Left ventricle myocardium inferior (tissue), 1 donor: ENCODE results near the gene CLDN15. TPM values are rescaled to one million over a fixed set of nuclear protein-coding genes. Genes with fewer than 3 reads are reported as not detected.

Source experiments
- DNase-seq: peaks from one replicate; pipeline ENCODE4 v3.0.0-alpha.2; 2020
- H3K27ac ChIP-seq: fragments of 200-600 bp; replicated peaks from 2 replicates; pipeline ENCODE4 v1.8.0; 2021
- H3K27me3 ChIP-seq: fragments of 200-600 bp; 2 replicates; pipeline ENCODE4 v1.8.0; 2021; ENCODE audit warnings: low read depth
- H3K36me3 ChIP-seq: fragments of 200-600 bp; 2 replicates; pipeline ENCODE4 v1.8.0; 2021
- H3K4me1 ChIP-seq: fragments of 200-600 bp; 2 replicates; pipeline ENCODE4 v1.8.0; 2021
- H3K4me3 ChIP-seq: fragments of 200-600 bp; 2 replicates; pipeline ENCODE4 v1.8.0; 2021; ENCODE audit warnings: mild to moderate bottlenecking, moderate library complexity
- H3K9me3 ChIP-seq: fragments of 200-600 bp; replicated peaks from 2 replicates; pipeline ENCODE4 v1.8.0; 2021
- intact Hi-C: fragments of 100-400 bp; cut with micrococcal nuclease; formaldehyde crosslinking; loops from one replicate; pipeline ENCODE4 v1.11.0; 2022
- total RNA-seq: library from RNA; stranded (reverse); fragmentation: NEBNext Ultra II Directional; extraction: Animal tissue kit (Norgen Biotek cat#: 25700); gene quantifications from one replicate; pipeline ENCODE4 v1.2.1, GENCODE V29; 2021
- TF ChIP-seq, protein P1 (sequence below): fragments of 200-600 bp; IDR thresholded peaks from 2 replicates; pipeline ENCODE4 v1.8.0; 2021; ENCODE audit warnings: antibody characterized with exemption, mild to moderate bottlenecking, borderline replicate concordance
- donor health status: DM: no; HTN: yes; CAD: no; lungs with severe emphysema.

Gene CLDN15
- total RNA-seq, 1 donor from 2014 or later: 2.2 TPM

DNA sequence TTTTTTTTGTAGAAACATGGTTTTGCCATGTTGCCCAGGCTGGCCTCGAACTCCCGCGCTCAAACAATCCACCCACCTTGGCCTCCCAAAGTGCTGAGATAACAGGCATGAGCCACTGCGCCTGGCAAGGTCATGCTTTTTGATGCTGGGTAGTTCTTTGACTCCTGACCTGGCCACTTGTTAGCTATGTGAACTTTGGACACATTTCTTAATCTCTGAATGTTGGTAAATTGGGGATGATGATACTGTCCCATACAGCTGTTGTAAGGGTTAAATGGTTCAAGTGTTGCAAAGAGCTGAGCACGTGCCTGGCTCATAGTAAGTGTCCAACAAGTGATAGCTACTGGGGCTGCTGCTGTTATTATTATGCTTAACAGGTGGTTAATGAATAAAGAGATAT is 17.3 kb downstream of the CLDN15 start:
- Histone ChIP-seq H3K36me3 (peaks cover 35% of the 10 kb centered on the region), H3K4me1 (peaks cover 53% of the 10 kb centered on the region), H3K27me3 (no peaks in the 10 kb centered on the region), H3K27ac (no peak overlapping the region), H3K9me3 (no peaks in the 10 kb centered on the region), H3K4me3 (no peak overlapping the region)
- intact Hi-C loops: no loop called here
- DNase-seq: no peak
- TF ChIP-seq, protein P1, sequence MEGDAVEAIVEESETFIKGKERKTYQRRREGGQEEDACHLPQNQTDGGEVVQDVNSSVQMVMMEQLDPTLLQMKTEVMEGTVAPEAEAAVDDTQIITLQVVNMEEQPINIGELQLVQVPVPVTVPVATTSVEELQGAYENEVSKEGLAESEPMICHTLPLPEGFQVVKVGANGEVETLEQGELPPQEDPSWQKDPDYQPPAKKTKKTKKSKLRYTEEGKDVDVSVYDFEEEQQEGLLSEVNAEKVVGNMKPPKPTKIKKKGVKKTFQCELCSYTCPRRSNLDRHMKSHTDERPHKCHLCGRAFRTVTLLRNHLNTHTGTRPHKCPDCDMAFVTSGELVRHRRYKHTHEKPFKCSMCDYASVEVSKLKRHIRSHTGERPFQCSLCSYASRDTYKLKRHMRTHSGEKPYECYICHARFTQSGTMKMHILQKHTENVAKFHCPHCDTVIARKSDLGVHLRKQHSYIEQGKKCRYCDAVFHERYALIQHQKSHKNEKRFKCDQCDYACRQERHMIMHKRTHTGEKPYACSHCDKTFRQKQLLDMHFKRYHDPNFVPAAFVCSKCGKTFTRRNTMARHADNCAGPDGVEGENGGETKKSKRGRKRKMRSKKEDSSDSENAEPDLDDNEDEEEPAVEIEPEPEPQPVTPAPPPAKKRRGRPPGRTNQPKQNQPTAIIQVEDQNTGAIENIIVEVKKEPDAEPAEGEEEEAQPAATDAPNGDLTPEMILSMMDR: no peak

DNA sequence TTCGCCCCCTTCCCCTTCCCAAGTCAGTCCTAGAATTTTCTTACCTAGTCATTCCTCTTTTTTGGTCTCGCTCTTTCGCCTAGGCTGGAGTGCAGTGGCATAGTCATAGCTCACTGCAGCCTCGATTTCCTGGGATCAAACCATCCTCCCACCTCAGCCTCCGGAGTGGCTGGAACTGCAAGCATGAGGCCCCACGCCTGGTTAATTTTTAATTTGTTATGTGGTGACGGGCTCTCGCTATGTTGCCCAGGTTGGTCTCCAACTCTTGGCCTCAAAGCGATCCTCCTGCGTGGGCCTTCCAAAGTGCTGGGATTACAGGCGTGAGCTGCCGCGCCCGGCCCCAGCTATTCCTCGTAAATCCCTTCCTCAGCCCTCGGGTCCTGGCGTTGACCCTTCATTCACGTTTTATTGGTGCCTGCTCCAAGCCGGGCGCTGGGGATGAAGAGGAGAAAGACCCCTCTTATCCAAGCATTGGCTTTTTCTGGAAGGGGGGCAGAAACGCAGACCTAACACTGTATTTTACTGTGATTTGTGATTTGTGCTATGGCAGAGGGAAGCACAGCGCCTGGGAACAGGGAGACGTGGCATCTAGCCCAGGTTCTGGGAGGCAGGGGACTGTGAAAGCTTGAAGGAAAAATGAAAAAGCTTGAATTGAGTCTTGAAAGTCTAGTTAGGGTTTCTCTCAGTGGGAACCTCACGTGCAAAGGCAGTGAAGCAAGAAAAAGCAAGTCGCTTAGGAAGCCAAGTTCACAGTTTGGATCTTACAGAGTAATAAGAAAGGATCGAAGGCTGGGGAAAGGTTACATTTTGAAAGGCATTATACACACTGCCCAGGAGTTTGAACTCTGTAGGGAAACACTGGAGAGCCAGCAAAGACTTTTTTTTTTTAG is 19.1 kb downstream of the CLDN15 start:
- no peak for DNase-seq

DNA sequence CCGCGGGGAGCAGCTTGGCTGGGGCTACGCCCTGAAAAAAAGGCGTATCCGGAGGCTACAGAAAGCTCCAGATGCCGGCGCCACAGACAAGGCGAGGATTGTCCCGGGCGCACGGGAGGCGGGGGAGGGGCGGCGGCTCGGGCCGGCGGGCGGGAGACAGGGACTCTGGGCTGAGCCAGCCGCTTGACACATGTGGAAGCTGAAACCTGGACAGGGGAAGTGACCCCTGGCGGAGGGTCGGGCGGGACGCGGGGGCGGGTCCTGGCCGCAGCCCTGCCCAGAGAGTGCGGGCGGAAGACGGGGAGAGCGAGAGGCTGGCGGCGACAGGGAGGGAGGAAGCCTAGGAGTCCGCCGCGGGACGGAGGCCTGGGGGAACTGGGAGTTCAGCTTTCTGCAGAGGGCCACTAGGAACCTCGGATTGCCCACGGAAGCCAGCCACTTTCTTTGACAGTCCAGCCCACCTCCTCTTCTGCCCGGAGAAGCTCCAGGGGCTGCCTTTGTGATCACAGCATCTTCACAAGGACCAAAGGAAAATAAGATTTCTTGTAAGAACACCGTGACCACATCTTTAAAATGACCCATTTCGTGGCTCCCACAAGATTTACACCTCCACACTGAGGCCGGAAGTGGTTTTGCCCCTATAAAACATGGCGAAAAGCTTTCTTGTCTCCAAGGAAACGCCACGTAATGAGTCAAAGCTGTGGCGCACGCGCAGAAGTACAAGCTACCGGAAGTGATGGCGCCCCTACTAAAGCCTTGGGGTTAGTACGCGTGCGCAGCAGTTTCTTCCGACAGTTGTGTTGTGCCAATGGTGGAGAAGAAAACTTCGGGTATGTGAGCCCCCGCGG is 20.0 kb downstream of the CLDN15 start, which contains the start of the genes PLOD3 and ZNHIT1:
Gene PLOD3, minus strand, starts transcription at position 194 of the 848 bp plus-strand sequence. CDS start 307 bp downstream, outside the sequence.
Gene ZNHIT1, plus strand, starts transcription at position 778 of the 848 bp plus-strand sequence. Its CDS starts 31 bp downstream, at position 809.
- intact Hi-C loops: no loop called here
- peak within 1 kb of the TSS; percentile 81 for H3K4me3 ChIP-seq
- peak within 1 kb of the TSS; percentile 93 for H3K27ac ChIP-seq
- peak; percentile 95 for DNase-seq
- TF ChIP-seq, protein P1: peak; percentile 50
- H3K9me3 ChIP-seq: no peaks in the 10 kb centered on the region
- peaks cover 60% of the 10 kb centered on the region for H3K4me1 ChIP-seq
- H3K27me3 ChIP-seq: no peaks in the 10 kb centered on the region
- H3K36me3 ChIP-seq: peaks cover 34% of the 10 kb centered on the region

More for the DNA sequence above, 19.1 kb downstream of the CLDN15 start:
- intact Hi-C loops: no loop called here
- peak overlapping the region; percentile 81 for H3K4me3 ChIP-seq
- peaks cover 34% of the 10 kb centered on the region for H3K36me3 ChIP-seq
- H3K27ac ChIP-seq: peak overlapping the region; percentile 93
- H3K27me3 ChIP-seq: no peaks in the 10 kb centered on the region
- no peaks in the 10 kb centered on the region for H3K9me3 ChIP-seq
- peaks cover 60% of the 10 kb centered on the region for H3K4me1 ChIP-seq
- TF ChIP-seq, protein P1: no peak

DNA sequence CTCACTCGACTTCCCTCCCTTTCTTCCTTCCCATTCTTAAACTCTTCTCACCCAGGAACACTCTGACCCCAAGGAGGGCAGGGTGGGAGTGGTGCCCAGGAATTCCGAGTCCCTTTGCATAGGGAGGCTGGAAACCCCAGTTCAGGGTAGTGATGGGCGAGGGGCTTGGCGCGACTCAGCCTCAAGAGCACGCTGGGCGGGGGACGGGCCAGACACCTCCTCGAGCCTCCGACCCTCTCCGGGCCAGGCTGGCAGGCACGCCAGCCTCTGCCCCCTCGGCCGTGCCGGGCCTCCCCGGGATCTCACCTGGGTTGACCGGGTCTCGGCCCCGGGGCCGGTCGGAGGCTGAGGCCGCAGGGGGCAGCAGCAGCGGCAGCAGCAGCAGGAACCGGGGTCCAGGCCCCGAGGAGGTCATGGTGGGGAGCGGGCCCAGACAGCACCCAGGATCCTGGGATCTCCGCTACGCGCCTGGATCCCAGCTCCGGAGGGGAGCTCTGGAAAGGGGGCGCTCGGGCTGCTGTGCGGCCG is 20.7 kb downstream of the CLDN15 start:
- peaks cover 60% of the 10 kb centered on the region for H3K4me1 ChIP-seq
- H3K9me3 ChIP-seq: no peaks in the 10 kb centered on the region
- H3K27ac ChIP-seq: peak overlapping the region; percentile 93
- intact Hi-C loops: no loop called here
- no peaks in the 10 kb centered on the region for H3K27me3 ChIP-seq
- peak overlapping the region; percentile 81 for H3K4me3 ChIP-seq
- H3K36me3 ChIP-seq: peaks cover 39% of the 10 kb centered on the region
- TF ChIP-seq, protein P1: no peak
- no peak for DNase-seq
